ENCODE data around the gene BRIP1.

- TF ChIP-seq POLR2A (IDR thresholded peaks at IDR 0.05), result no peak
- TF ChIP-seq CTCF (IDR thresholded peaks at IDR 0.05), result no peak
- no peak for TF ChIP-seq POLR2AphosphoS5 (IDR thresholded peaks at IDR 0.05)
Measured at GRCh38 chr17:61842899-61843298, 20.4 kb downstream of the BRIP1 start.

All from prostate gland (tissue), 2 donors.